ENCODE results near the gene BEND5. TPM values are rescaled to one million over a fixed set of nuclear protein-coding genes. Genes with fewer than 3 reads are reported as not detected.

Gene BEND5, protein sequence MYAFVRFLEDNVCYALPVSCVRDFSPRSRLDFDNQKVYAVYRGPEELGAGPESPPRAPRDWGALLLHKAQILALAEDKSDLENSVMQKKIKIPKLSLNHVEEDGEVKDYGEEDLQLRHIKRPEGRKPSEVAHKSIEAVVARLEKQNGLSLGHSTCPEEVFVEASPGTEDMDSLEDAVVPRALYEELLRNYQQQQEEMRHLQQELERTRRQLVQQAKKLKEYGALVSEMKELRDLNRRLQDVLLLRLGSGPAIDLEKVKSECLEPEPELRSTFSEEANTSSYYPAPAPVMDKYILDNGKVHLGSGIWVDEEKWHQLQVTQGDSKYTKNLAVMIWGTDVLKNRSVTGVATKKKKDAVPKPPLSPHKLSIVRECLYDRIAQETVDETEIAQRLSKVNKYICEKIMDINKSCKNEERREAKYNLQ
- total RNA-seq, result not detected in 2 replicates

GRCh38 chr1:48776393-48777218 lies at the start of gene BEND5:
Gene BEND5, minus strand, starts transcription at chr1:48776891. Its CDS starts 60 bp downstream, at chr1:48776831.

